ENCODE results near the gene CYSRT1.
A peak's percentile ranks its signal among the peaks of the same experiment; 100 is the strongest.

The CYSRT1 gene

GRCh38 chr9:137183980-137184595 lies 40.9 kb upstream of the CYSRT1 start:
- TF ChIP-seq CTCF (IDR thresholded peaks at IDR 0.05; ENCODE audit: low read depth, low read length), result no peak
- H3K4me3 ChIP-seq (ENCODE audit: low read depth, low read length), result no peak overlapping the region
- H3K36me3 ChIP-seq, result no peaks in the 10 kb centered on the region
- no peak overlapping the region for H3K27ac ChIP-seq
- no peaks in the 10 kb centered on the region for H3K27me3 ChIP-seq (ENCODE audit: insufficient read depth, low read depth, severe bottlenecking)
- no peaks in the 10 kb centered on the region for H3K9me3 ChIP-seq (ENCODE audit: severe bottlenecking)
- DNase-seq, result no peak

- Histone ChIP-seq H3K4me3 (ENCODE audit: low read depth, low read length) (no peak overlapping the region), H3K27me3 (ENCODE audit: insufficient read depth, low read depth, severe bottlenecking) (no peaks in the 10 kb centered on the region), H3K36me3 (peaks cover 3% of the 10 kb centered on the region; the same call in 1 of the 2 replicates), H3K27ac (no peak overlapping the region), H3K9me3 (ENCODE audit: severe bottlenecking) (no peaks in the 10 kb centered on the region)
- no peak for DNase-seq
- TF ChIP-seq CTCF (IDR thresholded peaks at IDR 0.05; ENCODE audit: low read depth, low read length), result no peak
Observed at GRCh38 chr9:137184881-137185660, 39.9 kb upstream of the CYSRT1 start.

GRCh38 chr9:137185921-137186320 lies 39.1 kb upstream of the CYSRT1 start:
- Histone ChIP-seq H3K27ac (no peak overlapping the region), H3K4me3 (ENCODE audit: low read depth, low read length) (no peak overlapping the region), H3K36me3 (peaks cover 4% of the 10 kb centered on the region; the same call in 1 of the 2 replicates), H3K27me3 (ENCODE audit: insufficient read depth, low read depth, severe bottlenecking) (no peaks in the 10 kb centered on the region), H3K9me3 (ENCODE audit: severe bottlenecking) (no peaks in the 10 kb centered on the region)
- TF ChIP-seq CTCF (IDR thresholded peaks at IDR 0.05; ENCODE audit: low read depth, low read length), result no peak
- no peak for DNase-seq

GRCh38 chr9:137186385-137186784 lies 38.6 kb upstream of the CYSRT1 start:
- Histone ChIP-seq H3K27ac (no peak overlapping the region), H3K9me3 (ENCODE audit: severe bottlenecking) (no peaks in the 10 kb centered on the region), H3K27me3 (ENCODE audit: insufficient read depth, low read depth, severe bottlenecking) (no peaks in the 10 kb centered on the region), H3K36me3 (peaks cover 4% of the 10 kb centered on the region; the same call in 1 of the 2 replicates), H3K4me3 (ENCODE audit: low read depth, low read length) (no peak overlapping the region)
- DNase-seq, result no peak
- no peak for TF ChIP-seq CTCF (IDR thresholded peaks at IDR 0.05; ENCODE audit: low read depth, low read length)

- Histone ChIP-seq H3K4me3 (ENCODE audit: low read depth, low read length) (peak overlapping the region; percentile 60), H3K9me3 (ENCODE audit: severe bottlenecking) (no peaks in the 10 kb centered on the region), H3K36me3 (peaks cover 4% of the 10 kb centered on the region; the same call in 1 of the 2 replicates), H3K27ac (no peak overlapping the region), H3K27me3 (ENCODE audit: insufficient read depth, low read depth, severe bottlenecking) (no peaks in the 10 kb centered on the region)
- no peak for TF ChIP-seq CTCF (IDR thresholded peaks at IDR 0.05; ENCODE audit: low read depth, low read length)
- no peak for DNase-seq
Observed at GRCh38 chr9:137187386-137187785, 37.6 kb upstream of the CYSRT1 start.

Measured in WERI-Rb-1 (cell line).